GM21360 (cell line): ENCODE results near the gene RICTOR.
A peak's percentile ranks its signal among the peaks of the same experiment; 100 is the strongest.

Source experiments
- ATAC-seq: cut with Tn5 transposase; IDR thresholded peaks from one replicate; pipeline ENCODE4 v1.9.1; 2021; ENCODE audit warnings: mild to moderate bottlenecking, moderate library complexity; ENCODE audit not compliant: unreplicated experiment

Gene RICTOR

DNA sequence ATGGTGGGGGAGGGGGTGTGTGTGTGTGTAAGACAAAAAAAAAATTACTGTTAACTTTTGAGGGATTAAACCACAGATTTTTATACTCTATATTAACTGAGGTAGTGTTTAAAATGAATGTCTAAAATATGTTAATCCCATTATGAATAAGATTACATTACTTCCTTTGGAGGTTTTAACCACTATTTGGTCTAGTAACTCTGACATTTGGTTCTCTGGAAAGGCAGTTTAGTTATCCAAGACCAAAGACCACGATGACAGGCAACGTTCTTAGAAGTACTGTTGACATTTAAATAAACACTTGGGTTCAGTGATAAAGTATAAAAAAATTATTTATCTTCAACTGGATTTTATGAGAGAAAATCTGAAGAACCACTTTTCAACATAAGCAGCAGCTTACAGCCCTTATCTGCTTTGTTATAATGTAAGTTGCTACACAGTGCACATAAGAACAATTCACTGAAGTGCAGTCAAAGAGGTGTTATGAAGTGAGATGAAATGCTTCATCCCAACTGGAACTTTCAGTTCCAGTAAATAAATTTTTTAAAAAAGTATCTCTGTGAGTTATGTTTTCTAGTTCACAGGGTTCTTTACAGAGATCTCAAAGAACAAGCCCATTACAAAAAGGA lies 133.9 kb downstream of the RICTOR start:
- no peak for ATAC-seq

- ATAC-seq = no peak
Measured at GRCh38 chr5:38938973-38939372, 135.2 kb downstream of the RICTOR start.

GRCh38 chr5:38938424-38938823 lies 135.8 kb downstream of the RICTOR start:
- no peak for ATAC-seq

DNA sequence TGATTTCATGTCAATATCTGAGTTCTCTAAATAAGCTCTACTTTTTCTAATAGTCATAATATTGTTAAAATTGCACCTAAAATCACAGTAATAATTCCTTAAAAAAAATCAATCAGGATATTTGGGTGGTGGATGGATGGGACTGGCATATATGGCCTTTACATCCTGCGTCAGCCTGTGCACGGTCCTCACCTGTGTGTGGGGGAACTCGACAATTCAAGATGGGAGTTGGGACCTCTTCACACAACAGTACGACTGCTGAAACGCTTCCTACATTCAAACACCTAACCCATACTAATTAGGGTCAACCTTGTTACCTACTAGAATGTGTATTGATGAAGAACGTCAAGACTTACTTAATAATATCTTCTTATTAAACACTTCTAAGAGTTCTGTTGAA lies 137.9 kb downstream of the RICTOR start:
- no peak for ATAC-seq

- ATAC-seq = no peak
Measured at GRCh38 chr5:38935437-38935836, 138.8 kb downstream of the RICTOR start.

DNA sequence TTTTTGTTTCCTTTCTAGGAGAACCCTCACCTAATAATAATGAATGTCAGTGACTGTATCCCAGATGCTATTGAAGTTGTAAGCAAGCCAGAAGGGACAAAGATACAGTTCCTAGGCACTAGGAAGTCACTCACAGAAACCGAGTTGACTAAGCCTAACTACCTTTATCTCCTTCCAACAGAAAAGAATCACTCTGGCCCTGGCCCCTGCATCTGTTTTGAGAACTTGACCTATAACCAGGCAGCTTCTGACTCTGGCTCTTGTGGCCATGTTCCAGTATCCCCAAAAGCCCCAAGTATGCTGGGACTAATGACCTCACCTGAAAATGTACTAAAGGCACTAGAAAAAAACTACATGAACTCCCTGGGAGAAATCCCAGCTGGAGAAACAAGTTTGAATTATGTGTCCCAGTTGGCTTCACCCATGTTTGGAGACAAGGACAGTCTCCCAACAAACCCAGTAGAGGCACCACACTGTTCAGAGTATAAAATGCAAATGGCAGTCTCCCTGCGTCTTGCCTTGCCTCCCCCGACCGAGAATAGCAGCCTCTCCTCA lies 141.3 kb downstream of the RICTOR start:
- no peak for ATAC-seq

DNA sequence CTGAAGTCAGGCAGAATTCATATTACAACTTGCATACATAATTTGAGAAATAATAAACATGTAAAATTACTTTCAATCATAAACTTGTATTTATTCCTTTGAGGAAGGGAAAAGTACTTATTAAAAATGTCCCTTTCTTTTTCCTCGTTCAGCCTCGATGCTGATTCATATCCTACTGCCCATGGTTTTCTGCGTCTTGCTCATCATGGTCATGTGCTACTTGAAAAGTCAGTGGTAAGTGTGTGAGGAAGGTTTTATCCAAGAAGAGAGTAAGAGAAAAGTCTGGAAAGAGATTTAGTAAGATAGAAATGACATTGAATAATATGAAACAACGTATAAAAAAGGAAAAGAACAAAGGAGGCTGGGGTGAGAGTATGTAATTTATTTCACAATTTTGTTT lies 142.5 kb downstream of the RICTOR start:
- ATAC-seq = no peak

GRCh38 chr5:38929838-38930237 lies 144.4 kb downstream of the RICTOR start:
- ATAC-seq = no peak

GRCh38 chr5:38927470-38927869 lies 146.7 kb downstream of the RICTOR start:
- ATAC-seq = no peak

DNA sequence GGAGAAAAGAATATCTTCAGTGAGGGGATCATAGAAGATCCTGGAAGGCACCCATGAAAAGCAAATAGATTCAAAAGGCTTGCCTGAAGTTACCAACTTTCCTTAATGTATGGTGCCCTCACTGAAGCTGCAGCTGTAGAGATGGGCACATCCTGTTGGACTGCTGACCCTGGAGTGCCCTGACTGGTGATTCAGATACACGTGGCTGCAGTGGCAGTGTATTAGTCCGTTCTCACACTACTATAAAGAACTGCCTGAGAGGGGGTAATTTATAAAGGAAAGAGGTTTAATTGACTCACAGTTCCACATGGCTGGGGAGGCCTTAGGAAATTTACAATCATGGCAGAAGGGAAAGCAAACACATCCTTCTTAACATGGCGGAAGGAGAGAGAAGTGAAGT lies 148.1 kb downstream of the RICTOR start:
- no peak for ATAC-seq

DNA sequence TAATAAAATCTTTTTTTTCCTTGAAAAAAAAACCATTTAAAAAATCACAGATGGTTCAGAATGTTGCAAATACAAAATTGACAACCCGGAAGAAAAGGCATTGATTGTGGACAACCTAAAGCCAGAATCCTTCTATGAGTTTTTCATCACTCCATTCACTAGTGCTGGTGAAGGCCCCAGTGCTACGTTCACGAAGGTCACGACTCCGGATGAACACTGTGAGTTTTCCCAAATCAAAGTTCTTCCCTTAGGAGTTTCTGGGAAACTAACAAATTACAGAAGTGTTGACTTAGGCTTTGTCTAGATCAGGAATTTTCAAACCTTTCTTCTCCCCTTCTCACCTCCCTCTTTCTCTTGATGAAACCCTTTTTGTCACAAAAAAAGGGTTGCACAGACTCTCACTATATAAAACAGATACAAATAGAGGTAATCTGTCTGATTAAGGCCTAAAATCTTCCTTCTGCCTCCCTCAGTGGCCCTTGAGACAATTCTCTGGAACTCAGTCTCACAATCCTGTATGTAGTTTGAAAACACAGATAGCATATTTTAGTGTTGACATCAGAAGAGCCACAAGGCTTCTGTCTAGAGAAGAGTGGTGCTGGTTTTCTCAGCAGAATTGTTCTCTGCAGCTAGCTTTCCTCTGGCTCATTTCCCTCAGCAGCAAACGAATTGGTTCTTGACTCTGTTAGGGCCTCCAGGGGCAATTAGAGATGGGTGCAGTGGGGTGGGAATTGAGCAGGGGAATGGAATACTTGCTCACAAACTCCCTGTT lies 148.9 kb downstream of the RICTOR start:
- no peak for ATAC-seq

GRCh38 chr5:38923661-38924451 lies 150.3 kb downstream of the RICTOR start:
- no peak for ATAC-seq

DNA sequence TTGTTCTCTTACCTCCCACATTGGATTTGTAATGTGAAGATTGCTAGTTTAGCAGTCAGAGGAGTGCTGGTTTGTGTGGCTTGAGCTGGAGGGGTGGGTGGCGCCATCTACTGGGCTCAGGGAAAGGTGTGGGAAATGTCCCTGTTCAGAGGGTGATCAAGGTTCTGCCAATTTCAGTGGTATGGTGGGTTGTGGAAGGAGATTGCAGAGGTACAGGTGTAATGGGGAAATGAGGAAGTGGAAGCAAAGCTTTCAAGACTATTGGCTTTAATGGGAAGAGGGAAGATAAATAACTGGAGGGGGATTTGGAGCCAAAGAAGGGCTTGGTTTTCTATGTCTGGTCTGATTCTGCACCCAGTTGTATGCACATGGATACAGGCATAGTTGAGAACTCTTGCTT lies 152.0 kb downstream of the RICTOR start:
- peak; percentile 78 for ATAC-seq

DNA sequence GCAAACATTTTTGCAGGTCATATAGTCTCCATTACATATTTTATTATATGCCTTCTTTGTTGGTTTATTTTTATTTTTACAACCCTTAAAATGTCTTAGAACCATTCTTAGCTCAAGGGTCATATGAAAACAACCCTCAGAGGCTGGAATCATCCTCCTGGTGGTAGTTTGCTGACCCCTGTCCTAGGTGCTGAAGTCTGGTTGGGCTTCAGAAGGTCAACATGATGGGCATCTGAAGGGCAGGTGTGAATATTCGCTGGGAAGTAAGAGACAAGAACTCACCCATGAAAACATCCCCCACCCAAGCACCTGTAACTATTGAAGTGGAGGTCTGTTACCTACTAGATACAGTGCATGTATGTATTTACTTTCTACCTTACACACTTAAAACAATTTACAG lies 153.0 kb downstream of the RICTOR start:
- no peak for ATAC-seq

DNA sequence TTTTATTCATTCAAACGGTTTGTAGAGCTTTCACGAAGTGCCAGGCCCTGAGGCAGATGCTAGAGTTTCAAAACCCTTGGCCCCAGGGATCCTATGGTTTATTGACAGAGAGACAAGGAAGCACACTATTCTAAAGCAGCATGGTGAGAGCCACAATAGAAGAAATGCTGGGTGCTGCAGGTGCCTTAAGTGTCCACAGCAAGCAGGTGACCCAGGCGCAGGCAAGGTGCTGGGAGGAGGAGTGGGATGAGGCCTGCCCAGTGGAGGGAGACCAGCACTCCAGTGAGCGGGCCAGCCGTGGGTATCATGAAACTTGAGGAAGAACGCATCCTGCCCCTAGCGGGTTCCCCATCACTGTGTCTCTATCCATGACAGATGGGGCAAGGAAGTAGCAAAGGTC lies 157.4 kb downstream of the RICTOR start:
- ATAC-seq = no peak

GRCh38 chr5:38913714-38914113 lies 160.5 kb downstream of the RICTOR start:
- no peak for ATAC-seq

GRCh38 chr5:38911933-38912332 lies 162.3 kb downstream of the RICTOR start:
- ATAC-seq = no peak

DNA sequence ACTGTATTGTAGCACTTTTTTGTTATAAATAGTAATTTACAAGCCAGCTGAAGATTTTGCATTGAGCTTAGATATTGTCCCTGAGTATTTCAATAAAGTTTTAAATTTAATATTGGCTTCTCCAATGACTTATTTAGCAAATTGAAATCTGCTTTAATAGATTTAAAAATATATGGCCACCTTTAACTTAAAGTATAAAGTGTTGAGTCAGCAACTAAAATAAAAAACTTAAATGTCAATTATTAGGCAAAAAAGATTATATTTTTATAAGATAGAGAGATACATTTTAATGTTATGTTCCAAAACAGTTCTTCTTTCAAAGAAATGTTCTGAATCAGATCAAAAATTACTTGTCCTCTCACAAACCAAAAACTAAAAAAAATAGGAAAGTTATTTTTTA lies 167.7 kb downstream of the RICTOR start:
- ATAC-seq = no peak

GRCh38 chr5:38905516-38905915 lies 168.7 kb downstream of the RICTOR start:
- no peak for ATAC-seq

DNA sequence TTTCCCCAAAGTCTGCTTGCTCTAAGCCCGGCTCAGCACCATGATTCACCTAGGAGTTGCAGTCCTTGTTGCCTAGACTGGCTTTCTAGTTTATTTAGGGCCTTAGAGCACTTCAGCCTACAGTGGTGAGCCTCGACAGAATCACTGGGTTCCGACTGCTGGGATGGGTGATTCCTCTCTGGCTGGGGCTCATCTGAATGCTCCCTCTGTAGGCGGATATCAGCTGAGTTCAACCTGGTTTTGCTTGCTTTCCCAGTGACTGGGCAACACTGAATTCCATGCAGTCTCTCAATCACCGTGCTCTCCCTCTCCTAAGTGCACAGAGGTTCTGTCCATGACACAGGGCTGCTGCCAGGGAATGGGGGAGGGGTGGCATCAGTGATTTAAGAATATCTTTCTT lies 174.3 kb downstream of the RICTOR start:
- ATAC-seq = no peak

GRCh38 chr5:38896760-38897159 lies 177.4 kb downstream of the RICTOR start:
- no peak for ATAC-seq

DNA sequence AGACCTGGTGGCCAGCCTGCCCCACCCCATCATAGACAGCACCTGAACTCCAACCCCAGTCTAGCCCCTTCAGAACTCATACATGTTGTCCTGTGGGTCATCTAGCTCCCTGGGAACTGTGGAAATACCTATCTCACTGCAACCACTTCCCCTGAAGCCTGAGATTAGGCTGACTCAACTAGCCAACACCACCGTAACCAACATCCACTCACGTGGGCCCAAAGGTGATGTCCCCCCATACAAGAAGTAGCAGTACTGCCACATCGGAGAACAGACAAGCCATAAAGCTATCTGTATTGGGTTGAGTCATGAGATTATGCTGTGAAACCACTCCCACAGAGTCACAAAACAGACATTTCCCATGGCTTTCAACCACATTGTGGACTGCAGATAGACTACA lies 181.8 kb downstream of the RICTOR start:
- no peak for ATAC-seq
